IMR-90 (cell line): ENCODE results near the gene CXCL16. TPM values are rescaled to one million over a fixed set of nuclear protein-coding genes. Genes with fewer than 3 reads are reported as not detected.

ENCODE experiments used
- ATAC-seq: fragments of 200-7000 bp; cut with Tn5 transposase; 2 replicates; pipeline ENCODE4 v1.9.1; 2020; ENCODE audit warnings: low read depth, mild to moderate bottlenecking, moderate library complexity
- BruUV-seq: library from RNA; stranded (reverse); fragments of 400-500 nt; replicated peaks from 2 replicates; lab custom pipeline; 2021; lab: Mats Ljungman, UMichigan
- CTCF ChIA-PET: fragments of 300-600 bp; formaldehyde crosslinking; extraction: SDS; loops from one replicate; lab custom pipeline; 2021; ENCODE audit warnings: antibody characterized with exemption; lab: Yijun Ruan, JAX
- POLR2A ChIA-PET: fragments of 300-600 bp; sonication (Branson Sonifier 250); formaldehyde crosslinking; loops from one replicate; lab custom pipeline; 2022; ENCODE audit warnings: antibody characterized with exemption; ENCODE audit not compliant: unreplicated experiment; lab: Charles Lee
- DNase-seq: peaks from one replicate; pipeline ENCODE4 v3.0.0; 2013
- H2AFZ ChIP-seq: replicated peaks from 2 replicates; pipeline ENCODE3; 2013; ENCODE audit warnings: low read length, mild to moderate bottlenecking; ENCODE audit not compliant: poor library complexity
- H2AK5ac ChIP-seq: 2 replicates; pipeline ENCODE4 v1.6.1; 2013; ENCODE audit warnings: low read depth, low read length, inconsistent platforms
- H2AK9ac ChIP-seq: replicated peaks from 2 replicates; pipeline ENCODE3; 2013; ENCODE audit warnings: mild to moderate bottlenecking, low read depth, low read length, moderate library complexity; ENCODE audit not compliant: poor library complexity
- H2BK120ac ChIP-seq: 2 replicates; pipeline ENCODE4 v1.6.1; 2013; ENCODE audit warnings: low read depth, low read length, inconsistent platforms
- H2BK15ac ChIP-seq: 3 replicates; pipeline ENCODE4 v1.6.1; 2013; ENCODE audit warnings: low read depth, low read length, inconsistent platforms
- H2BK20ac ChIP-seq: 2 replicates; pipeline ENCODE4 v1.6.1; 2013; ENCODE audit warnings: low read depth, mild to moderate bottlenecking, inconsistent platforms, low read length, moderate library complexity
- H2BK5ac ChIP-seq: 2 replicates; pipeline ENCODE4 v1.6.1; 2013; ENCODE audit warnings: mild to moderate bottlenecking, low read depth, low read length, inconsistent platforms; ENCODE audit not compliant: poor library complexity, severe bottlenecking
- H3K14ac ChIP-seq: replicated peaks from 2 replicates; pipeline ENCODE4 v1.6.1; 2013; ENCODE audit warnings: low read depth, low read length, inconsistent platforms
- H3K18ac ChIP-seq: 2 replicates; pipeline ENCODE4 v1.6.1; 2013; ENCODE audit warnings: low read depth, low read length, control low read depth
- H3K23ac ChIP-seq: 2 replicates; pipeline ENCODE4 v1.6.1; 2013; ENCODE audit warnings: low read depth, low read length, inconsistent platforms
- H3K27ac ChIP-seq: 2 replicates; pipeline ENCODE4 v1.5.1; 2013; ENCODE audit warnings: mild to moderate bottlenecking, control low read depth, low read length; ENCODE audit not compliant: insufficient read depth
- H3K27me3 ChIP-seq: 2 replicates; pipeline ENCODE4 v1.6.1; 2013; ENCODE audit warnings: low read length; ENCODE audit not compliant: control insufficient read depth, insufficient read depth
- H3K36me3 ChIP-seq: 2 replicates; pipeline ENCODE4 v1.6.1; 2013; ENCODE audit warnings: low read length, mixed read lengths; ENCODE audit not compliant: control insufficient read depth, insufficient read depth
- H3K4ac ChIP-seq: 2 replicates; pipeline ENCODE4 v1.6.1; 2013; ENCODE audit warnings: low read depth, low read length, inconsistent platforms
- H3K4me1 ChIP-seq: 2 replicates; pipeline ENCODE4 v1.6.1; 2013; ENCODE audit warnings: low read length, mixed read lengths; ENCODE audit not compliant: control insufficient read depth, insufficient read depth
- H3K4me2 ChIP-seq: 2 replicates; pipeline ENCODE4 v1.6.1; 2013; ENCODE audit warnings: low read depth, mild to moderate bottlenecking, control low read depth, low read length, moderate library complexity
- H3K4me3 ChIP-seq: 2 replicates; pipeline ENCODE4 v1.5.1; 2013; ENCODE audit warnings: low read depth, mild to moderate bottlenecking, control low read depth, low read length, moderate library complexity; ENCODE audit not compliant: insufficient read depth
- H3K56ac ChIP-seq: 2 replicates; pipeline ENCODE4 v1.6.1; 2013; ENCODE audit warnings: low read length, inconsistent platforms; ENCODE audit not compliant: insufficient read depth; ENCODE audit errors: extremely low read depth
- H3K79me1 ChIP-seq, 2 experiments: 2 replicates each; pipeline ENCODE4 v1.6.1; 2013; ENCODE audit warnings: low read length in 2 of 2, inconsistent platforms in 1 of 2, low read depth in 1 of 2
- H3K9ac ChIP-seq: 2 replicates; pipeline ENCODE4 v1.6.1; 2013; ENCODE audit warnings: low read depth, low read length, control low read depth
- H3K9me1 ChIP-seq: 2 replicates; pipeline ENCODE4 v1.6.1; 2013; ENCODE audit warnings: low read length, inconsistent platforms; ENCODE audit not compliant: insufficient read depth
- H3K9me3 ChIP-seq: 2 replicates; pipeline ENCODE4 v1.6.1; 2013; ENCODE audit warnings: low read length; ENCODE audit not compliant: control insufficient read depth, insufficient read depth
- H4K20me1 ChIP-seq: 2 replicates; pipeline ENCODE4 v1.6.1; 2013; ENCODE audit warnings: low read length, inconsistent platforms; ENCODE audit not compliant: insufficient read depth
- H4K5ac ChIP-seq: 2 replicates; pipeline ENCODE4 v1.6.1; 2013; ENCODE audit warnings: mild to moderate bottlenecking, low read depth, low read length, control low read depth
- H4K8ac ChIP-seq, 2 experiments: 2 replicates each; pipeline ENCODE4 v1.6.1; 2013; ENCODE audit warnings: low read depth in 2 of 2, low read length in 2 of 2, control low read depth in 1 of 2, inconsistent platforms in 1 of 2
- H4K91ac ChIP-seq: 2 replicates; pipeline ENCODE4 v1.6.1; 2013; ENCODE audit warnings: low read depth, low read length, inconsistent platforms; ENCODE audit not compliant: insufficient read depth
- MAFK ChIP-seq: IDR thresholded peaks from 2 replicates; pipeline ENCODE4 v1.6.1; 2012; ENCODE audit warnings: low read depth, low read length, improper control_type of control experiment
- NFE2L2 ChIP-seq: fragments of 150-350 bp; IDR thresholded peaks from 2 replicates; pipeline ENCODE4 v1.6.1; 2016; ENCODE audit warnings: low read depth, mild to moderate bottlenecking, low read length
- WGBS, 2 experiments: methylation state at CpG; one replicate each; pipeline versions ENCODE4 v1.1.5 to v1.1.7; 2013; ENCODE audit warnings: missing lambda C conversion rate in 2 of 2; ENCODE audit not compliant: insufficient read length in 1 of 2; ENCODE audit errors: extremely low coverage in 2 of 2; 5-methylcytosine and 5-hydroxymethylcytosine counted together
- dilution Hi-C: fragments of 300-500 bp; cut with HindIII; formaldehyde crosslinking; loops from one replicate; pipeline ENCODE4 v1.14.3; 2018; ENCODE audit warnings: low sequenced_read_pairs; ENCODE audit not compliant: unreplicated experiment
- in situ Hi-C: fragments of 300-500 bp; cut with MboI; formaldehyde crosslinking; loops from 3 replicates; pipeline ENCODE4 v1.14.3; 2019; ENCODE audit warnings: low sequenced_read_pairs, inconsistent platforms, mixed read lengths
- intact Hi-C: fragments of 100-400 bp; cut with micrococcal nuclease; formaldehyde crosslinking; loops from 2 replicates; pipeline ENCODE4 v1.10.0; 2022
- polyA plus RNA-seq, 3 experiments: library from polyadenylated mRNA; depleted of rRNA; stranded (reverse); fragments of >200 nt; gene quantifications; 2 replicates each; pipeline ENCODE4 v1.2.3, GENCODE V29; 2012; ENCODE audit warnings: low replicate concordance in 1 of 3
- total RNA-seq: library from RNA; depleted of rRNA; stranded (reverse); fragments of >200 nt; gene quantifications from 2 replicates; pipeline ENCODE4 v1.2.3, GENCODE V29; 2012
- TF ChIP-seq, protein P1 (sequence below): conservative IDR thresholded peaks from 2 replicates; pipeline ENCODE4 v1.5.1; 2012; ENCODE audit warnings: mild to moderate bottlenecking, low read depth, low read length, improper control_type of control experiment

Gene CXCL16
- total and polyA plus RNA-seq, 2 of the 4 experiments (the other 2 are of a cell fraction) = 0.36 to 1.6 TPM

DNA sequence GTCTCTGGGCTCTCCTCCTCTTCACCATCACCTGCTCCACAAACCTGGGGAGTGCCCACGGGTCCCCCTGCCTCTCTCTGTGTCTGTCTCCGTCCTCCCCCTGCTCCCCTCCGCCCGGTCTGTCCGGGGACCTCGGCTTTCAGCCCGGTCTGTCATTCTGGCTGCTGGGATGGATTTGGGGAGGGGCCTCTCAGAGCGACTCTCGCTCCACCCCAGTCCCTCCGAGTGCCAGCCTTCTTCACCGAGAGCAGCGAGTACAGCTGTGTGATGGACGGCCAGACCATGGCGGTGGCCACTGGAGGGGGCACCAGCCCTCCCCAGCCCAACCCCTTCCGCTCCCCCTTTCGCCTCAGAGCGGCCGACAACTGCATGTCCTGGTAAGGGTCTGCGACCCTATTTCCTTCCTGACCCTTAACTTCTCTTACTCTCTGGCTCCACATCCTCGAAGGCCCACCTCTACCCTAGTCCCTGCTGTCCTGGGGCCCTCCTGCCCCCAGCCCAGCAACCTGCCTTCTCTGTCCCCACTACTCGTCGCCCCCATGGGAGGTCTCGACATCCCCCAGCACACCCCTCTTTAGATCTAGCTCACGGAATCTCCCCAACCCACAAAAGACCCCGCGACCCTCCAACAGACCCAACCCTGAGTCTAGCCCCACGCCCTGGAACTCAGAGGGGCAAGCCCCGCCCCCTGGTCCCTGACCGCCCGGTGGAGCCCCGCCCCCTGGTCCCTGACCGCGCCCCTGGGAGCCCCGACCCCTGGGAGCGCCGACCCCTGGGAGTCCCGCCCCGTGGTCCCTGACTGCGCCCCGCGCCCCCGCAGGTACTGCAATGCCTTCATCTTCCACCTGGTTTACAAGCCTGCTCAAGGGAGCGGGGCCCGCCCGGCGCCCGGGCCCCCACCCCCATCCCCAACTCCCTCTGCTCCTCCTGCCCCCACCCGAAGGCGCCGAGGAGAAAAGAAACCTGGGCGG, 5.6 kb upstream of the CXCL16 start (continued):
- TF ChIP-seq, protein P1, sequence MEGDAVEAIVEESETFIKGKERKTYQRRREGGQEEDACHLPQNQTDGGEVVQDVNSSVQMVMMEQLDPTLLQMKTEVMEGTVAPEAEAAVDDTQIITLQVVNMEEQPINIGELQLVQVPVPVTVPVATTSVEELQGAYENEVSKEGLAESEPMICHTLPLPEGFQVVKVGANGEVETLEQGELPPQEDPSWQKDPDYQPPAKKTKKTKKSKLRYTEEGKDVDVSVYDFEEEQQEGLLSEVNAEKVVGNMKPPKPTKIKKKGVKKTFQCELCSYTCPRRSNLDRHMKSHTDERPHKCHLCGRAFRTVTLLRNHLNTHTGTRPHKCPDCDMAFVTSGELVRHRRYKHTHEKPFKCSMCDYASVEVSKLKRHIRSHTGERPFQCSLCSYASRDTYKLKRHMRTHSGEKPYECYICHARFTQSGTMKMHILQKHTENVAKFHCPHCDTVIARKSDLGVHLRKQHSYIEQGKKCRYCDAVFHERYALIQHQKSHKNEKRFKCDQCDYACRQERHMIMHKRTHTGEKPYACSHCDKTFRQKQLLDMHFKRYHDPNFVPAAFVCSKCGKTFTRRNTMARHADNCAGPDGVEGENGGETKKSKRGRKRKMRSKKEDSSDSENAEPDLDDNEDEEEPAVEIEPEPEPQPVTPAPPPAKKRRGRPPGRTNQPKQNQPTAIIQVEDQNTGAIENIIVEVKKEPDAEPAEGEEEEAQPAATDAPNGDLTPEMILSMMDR = no peak

DNA sequence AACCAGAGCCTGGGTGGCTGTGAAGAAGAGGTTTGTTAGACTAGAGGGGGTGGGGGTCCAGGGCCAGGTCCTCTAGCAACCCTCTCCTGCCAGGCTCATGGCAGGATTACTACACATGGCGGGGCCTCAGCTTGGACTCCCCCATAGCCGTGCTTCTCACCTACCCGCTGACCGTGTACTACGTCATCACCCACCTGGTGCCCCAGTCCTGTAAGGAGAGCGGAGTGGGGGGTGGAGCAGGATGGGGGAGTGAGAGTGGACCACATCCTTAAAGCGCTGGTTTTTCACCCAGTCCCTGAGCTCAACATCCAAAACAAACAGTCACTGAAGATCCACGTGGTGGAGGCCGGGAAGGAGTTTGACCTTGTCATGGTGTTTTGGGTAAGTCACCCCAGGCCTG, 4.2 kb upstream of the CXCL16 start:
- no CpG with 5 or more reads among the region's 9 CpGs for WGBS, 2 experiments
- DNase-seq (no peak), ATAC-seq (no peak)
- Histone ChIP-seq H2BK20ac (no peak overlapping the region), H2AK5ac (no peak overlapping the region), H2AK9ac (peak overlapping the region; percentile 16), H3K4ac (no peak overlapping the region), H3K36me3 (no peaks in the 10 kb centered on the region), H2AFZ (no peak overlapping the region), H3K27me3 (peaks cover 77% of the 10 kb centered on the region), H3K4me3 (no peak overlapping the region), H4K91ac (no peak overlapping the region), H3K14ac (no peak overlapping the region), H3K56ac (no peak overlapping the region), H2BK120ac (no peak overlapping the region), H4K20me1 (no peaks in the 10 kb centered on the region), H4K5ac (no peak overlapping the region), H4K8ac (no peak overlapping the region), H3K9me1 (no peaks in the 10 kb centered on the region), H2BK15ac (no peak overlapping the region), H3K9me3 (no peaks in the 10 kb centered on the region), H3K23ac (no peak overlapping the region), H2BK5ac (no peak overlapping the region), H3K9ac (no peak overlapping the region), H3K4me1 (peaks cover 3% of the 10 kb centered on the region; the same call in 1 of the 2 replicates), H3K79me1 (no peaks in the 10 kb centered on the region), H3K4me2 (no peak overlapping the region), H3K18ac (no peak overlapping the region), H3K27ac (no peak overlapping the region)
- TF ChIP-seq MAFK (no peak), NFE2L2 (no peak)
- TF ChIP-seq, protein P1 = no peak
- dilution Hi-C loops (no loop called here), in situ Hi-C loops (no loop called here), intact Hi-C loops (no loop called here)
- BruUV-seq = no TSS peak
- CTCF ChIA-PET = no interaction called here
- POLR2A ChIA-PET = no interaction called here
